ENCODE data around the gene KIF26A. TPM values are rescaled to one million over a fixed set of nuclear protein-coding genes. Genes with fewer than 3 reads are reported as not detected.

Gene KIF26A
- total and polyA plus RNA-seq, 2 experiments from 2014 or later: 5.6 to 103 TPM

DNA sequence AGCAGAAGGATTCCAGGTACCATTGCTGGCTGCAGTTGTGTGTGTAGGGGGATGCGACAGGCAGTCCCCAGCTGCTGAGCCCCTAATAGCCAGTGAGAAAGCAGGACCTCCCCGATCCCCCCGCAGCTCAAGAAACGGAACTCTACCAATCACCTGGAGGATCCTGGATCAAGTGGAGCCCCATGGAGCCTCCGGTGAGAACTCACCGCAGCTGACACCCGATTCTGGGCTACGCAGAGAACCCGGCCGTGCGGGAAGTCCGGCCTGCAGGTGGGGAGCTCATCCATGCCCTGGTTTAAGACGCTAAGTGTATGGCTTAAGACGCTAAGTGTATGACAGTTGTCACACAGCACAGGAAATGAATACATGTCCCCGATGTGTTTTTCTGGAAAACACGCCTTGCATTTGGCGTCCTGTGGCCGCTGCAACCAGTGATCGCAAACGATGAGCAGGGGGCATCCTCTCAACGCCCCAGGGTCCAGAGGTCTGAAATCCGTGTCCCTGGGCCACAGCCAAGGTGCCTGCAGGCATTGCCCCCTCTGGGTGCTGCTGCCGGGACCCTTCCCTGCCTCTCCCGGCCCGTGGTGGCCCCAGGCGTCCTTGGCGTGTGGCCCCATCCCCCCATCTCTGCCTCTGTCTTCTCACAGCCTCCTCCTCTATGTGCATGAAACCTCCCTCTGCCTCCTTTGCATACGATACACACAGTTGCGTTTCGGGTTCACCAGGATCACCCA is 75.1 kb downstream of the KIF26A start:
- H3K4me3 Mint-ChIP-seq: no peak overlapping the region
- H3K4me3 ChIP-seq: no peak overlapping the region
- DNase-seq (ENCODE audit: low spot score) (no peak), ATAC-seq (no peak)
- no peaks in the 10 kb centered on the region for H4K20me1 ChIP-seq (replicated peaks; ENCODE audit: insufficient read depth)
- no peak for TF ChIP-seq JUNB (IDR thresholded peaks at IDR 0.05; ENCODE audit: unreplicated experiment)
- no peak for TF ChIP-seq NANOG (IDR thresholded peaks at IDR 0.05; ENCODE audit: borderline replicate concordance)
- no peak for TF ChIP-seq CREB1 (CRISPR knock-in tag; IDR thresholded peaks at IDR 0.05; ENCODE audit: low read depth)
- TF ChIP-seq POLR2AphosphoS5 (IDR thresholded peaks at IDR 0.05; ENCODE audit: low read depth): no peak
- TF ChIP-seq, protein P1, sequence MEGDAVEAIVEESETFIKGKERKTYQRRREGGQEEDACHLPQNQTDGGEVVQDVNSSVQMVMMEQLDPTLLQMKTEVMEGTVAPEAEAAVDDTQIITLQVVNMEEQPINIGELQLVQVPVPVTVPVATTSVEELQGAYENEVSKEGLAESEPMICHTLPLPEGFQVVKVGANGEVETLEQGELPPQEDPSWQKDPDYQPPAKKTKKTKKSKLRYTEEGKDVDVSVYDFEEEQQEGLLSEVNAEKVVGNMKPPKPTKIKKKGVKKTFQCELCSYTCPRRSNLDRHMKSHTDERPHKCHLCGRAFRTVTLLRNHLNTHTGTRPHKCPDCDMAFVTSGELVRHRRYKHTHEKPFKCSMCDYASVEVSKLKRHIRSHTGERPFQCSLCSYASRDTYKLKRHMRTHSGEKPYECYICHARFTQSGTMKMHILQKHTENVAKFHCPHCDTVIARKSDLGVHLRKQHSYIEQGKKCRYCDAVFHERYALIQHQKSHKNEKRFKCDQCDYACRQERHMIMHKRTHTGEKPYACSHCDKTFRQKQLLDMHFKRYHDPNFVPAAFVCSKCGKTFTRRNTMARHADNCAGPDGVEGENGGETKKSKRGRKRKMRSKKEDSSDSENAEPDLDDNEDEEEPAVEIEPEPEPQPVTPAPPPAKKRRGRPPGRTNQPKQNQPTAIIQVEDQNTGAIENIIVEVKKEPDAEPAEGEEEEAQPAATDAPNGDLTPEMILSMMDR (conservative IDR thresholded peaks at IDR 0.05; ENCODE audit: low read depth in 2 of 2): no peak
- TF ChIP-seq EZH2 (IDR thresholded peaks at IDR 0.05; ENCODE audit: low read depth, unreplicated experiment): no peak
- TF ChIP-seq ETS1 (IDR thresholded peaks at IDR 0.05): no peak
- TF ChIP-seq ZNF462 (CRISPR knock-in tag; IDR thresholded peaks at IDR 0.05): no peak
- no peak for TF ChIP-seq ZNF114 (CRISPR knock-in tag; IDR thresholded peaks at IDR 0.05)
- no peak for TF ChIP-seq STAT1 (IDR thresholded peaks at IDR 0.05; ENCODE audit: unreplicated experiment)
- TF ChIP-seq, protein P2, sequence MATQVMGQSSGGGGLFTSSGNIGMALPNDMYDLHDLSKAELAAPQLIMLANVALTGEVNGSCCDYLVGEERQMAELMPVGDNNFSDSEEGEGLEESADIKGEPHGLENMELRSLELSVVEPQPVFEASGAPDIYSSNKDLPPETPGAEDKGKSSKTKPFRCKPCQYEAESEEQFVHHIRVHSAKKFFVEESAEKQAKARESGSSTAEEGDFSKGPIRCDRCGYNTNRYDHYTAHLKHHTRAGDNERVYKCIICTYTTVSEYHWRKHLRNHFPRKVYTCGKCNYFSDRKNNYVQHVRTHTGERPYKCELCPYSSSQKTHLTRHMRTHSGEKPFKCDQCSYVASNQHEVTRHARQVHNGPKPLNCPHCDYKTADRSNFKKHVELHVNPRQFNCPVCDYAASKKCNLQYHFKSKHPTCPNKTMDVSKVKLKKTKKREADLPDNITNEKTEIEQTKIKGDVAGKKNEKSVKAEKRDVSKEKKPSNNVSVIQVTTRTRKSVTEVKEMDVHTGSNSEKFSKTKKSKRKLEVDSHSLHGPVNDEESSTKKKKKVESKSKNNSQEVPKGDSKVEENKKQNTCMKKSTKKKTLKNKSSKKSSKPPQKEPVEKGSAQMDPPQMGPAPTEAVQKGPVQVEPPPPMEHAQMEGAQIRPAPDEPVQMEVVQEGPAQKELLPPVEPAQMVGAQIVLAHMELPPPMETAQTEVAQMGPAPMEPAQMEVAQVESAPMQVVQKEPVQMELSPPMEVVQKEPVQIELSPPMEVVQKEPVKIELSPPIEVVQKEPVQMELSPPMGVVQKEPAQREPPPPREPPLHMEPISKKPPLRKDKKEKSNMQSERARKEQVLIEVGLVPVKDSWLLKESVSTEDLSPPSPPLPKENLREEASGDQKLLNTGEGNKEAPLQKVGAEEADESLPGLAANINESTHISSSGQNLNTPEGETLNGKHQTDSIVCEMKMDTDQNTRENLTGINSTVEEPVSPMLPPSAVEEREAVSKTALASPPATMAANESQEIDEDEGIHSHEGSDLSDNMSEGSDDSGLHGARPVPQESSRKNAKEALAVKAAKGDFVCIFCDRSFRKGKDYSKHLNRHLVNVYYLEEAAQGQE (IDR thresholded peaks at IDR 0.05; ENCODE audit: unreplicated experiment): no peak
- peaks cover 3% of the 10 kb centered on the region for H3K27me3 Mint-ChIP-seq (ENCODE audit: insufficient read depth, low read depth, poor library complexity)
- H3K4me1 ChIP-seq (ENCODE audit: insufficient read depth): no peaks in the 10 kb centered on the region
- no peaks in the 10 kb centered on the region for H3K27me3 ChIP-seq (ENCODE audit: insufficient read depth)
- H3F3A ChIP-seq (replicated peaks; ENCODE audit: low read depth): no peaks in the 10 kb centered on the region
- no peaks in the 10 kb centered on the region for H3K36me3 Mint-ChIP-seq (ENCODE audit: low read depth)
- H3K9me3 Mint-ChIP-seq: peaks cover 2% of the 10 kb centered on the region; the same call in 1 of the 3 replicates
- H3K27ac Mint-ChIP-seq: no peak overlapping the region
- no peak overlapping the region for H2AFZ ChIP-seq
- no peaks in the 10 kb centered on the region for H3K9me2 ChIP-seq (ENCODE audit: insufficient read depth)
- no peaks in the 10 kb centered on the region; the same call in 2 of the 3 replicates for H3K4me1 Mint-ChIP-seq
- H3K4me2 ChIP-seq: no peak overlapping the region
- no peak overlapping the region for H3K27ac ChIP-seq (ENCODE audit: low read depth)
- no peaks in the 10 kb centered on the region for H3K79me2 ChIP-seq (replicated peaks; ENCODE audit: insufficient read depth)
- no peaks in the 10 kb centered on the region for H3K36me3 ChIP-seq (ENCODE audit: insufficient read depth)
